ENCODE results near the gene WNT6.
A peak's percentile ranks its signal among the peaks of the same experiment; 100 is the strongest.

The WNT6 gene

GRCh38 chr2:218856167-218856895, 3.3 kb upstream of the WNT6 start:
- no peak overlapping the region for H3K4me3 ChIP-seq (replicated peaks in 1 of 2; ENCODE audit: low read depth in 2 of 2, low read length in 2 of 2)
- DNase-seq (ENCODE audit: low read depth in 2 of 2) = no peak
- TF ChIP-seq CTCF (IDR thresholded peaks at IDR 0.05; ENCODE audit: low read depth, low read length) = no peak

DNA sequence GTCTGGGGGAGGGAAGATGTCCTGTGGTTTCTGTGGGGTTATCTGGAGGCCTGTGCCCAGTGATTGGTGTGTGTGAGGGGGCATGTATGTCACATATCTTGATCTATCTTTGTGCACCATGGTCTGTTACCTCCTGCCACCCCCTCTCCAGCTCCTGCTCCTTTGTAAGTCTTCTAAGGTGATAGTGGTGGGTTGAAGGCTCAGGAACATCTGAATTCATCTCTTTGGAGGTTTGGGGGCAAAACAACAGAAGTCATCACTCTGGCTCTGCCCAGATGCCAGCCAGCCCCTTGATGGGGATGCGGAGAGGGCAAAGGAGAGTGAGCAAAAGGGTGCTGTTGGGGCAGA, 2.7 kb upstream of the WNT6 start:
- DNase-seq (ENCODE audit: low read depth in 2 of 2) = no peak
- no peak overlapping the region for H3K4me3 ChIP-seq (replicated peaks in 1 of 2; ENCODE audit: low read depth in 2 of 2, low read length in 2 of 2)
- no peak for TF ChIP-seq CTCF (IDR thresholded peaks at IDR 0.05; ENCODE audit: low read depth, low read length)

GRCh38 chr2:218857371-218858137, 2.1 kb upstream of the WNT6 start:
- H3K4me3 ChIP-seq (replicated peaks in 1 of 2; ENCODE audit: low read depth in 2 of 2, low read length in 2 of 2) = no peak overlapping the region
- peak in 1 of 2 donors; percentile 37 for DNase-seq (ENCODE audit: low read depth in 2 of 2)
- TF ChIP-seq CTCF (IDR thresholded peaks at IDR 0.05; ENCODE audit: low read depth, low read length) = no peak

DNA sequence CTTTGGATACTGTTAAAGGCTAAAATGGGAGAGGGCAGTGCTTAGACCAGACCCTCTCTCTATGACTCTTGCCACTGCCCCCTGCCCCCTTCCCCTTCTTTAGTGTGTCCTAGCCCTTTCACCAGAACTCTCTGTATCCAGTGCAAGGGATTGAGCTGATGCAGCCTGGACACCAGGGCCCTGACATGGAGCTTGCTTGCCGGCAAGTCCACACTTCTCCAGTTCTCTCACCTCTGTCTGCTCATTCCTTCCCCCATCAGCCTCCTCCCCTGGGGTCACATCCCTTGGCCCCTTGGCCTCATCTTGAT, 1.5 kb upstream of the WNT6 start:
- H3K4me3 ChIP-seq (replicated peaks in 1 of 2; ENCODE audit: low read depth in 2 of 2, low read length in 2 of 2) = no peak overlapping the region
- DNase-seq (ENCODE audit: low read depth in 2 of 2) = no peak
- TF ChIP-seq CTCF (IDR thresholded peaks at IDR 0.05; ENCODE audit: low read depth, low read length) = no peak

GRCh38 chr2:218858671-218859555, 692 bp upstream of the WNT6 start:
- H3K4me3 ChIP-seq (replicated peaks in 1 of 2; ENCODE audit: low read depth in 2 of 2, low read length in 2 of 2) = no peak overlapping the region
- DNase-seq (ENCODE audit: low read depth in 2 of 2) = no peak
- TF ChIP-seq CTCF (IDR thresholded peaks at IDR 0.05; ENCODE audit: low read depth, low read length) = no peak

DNA sequence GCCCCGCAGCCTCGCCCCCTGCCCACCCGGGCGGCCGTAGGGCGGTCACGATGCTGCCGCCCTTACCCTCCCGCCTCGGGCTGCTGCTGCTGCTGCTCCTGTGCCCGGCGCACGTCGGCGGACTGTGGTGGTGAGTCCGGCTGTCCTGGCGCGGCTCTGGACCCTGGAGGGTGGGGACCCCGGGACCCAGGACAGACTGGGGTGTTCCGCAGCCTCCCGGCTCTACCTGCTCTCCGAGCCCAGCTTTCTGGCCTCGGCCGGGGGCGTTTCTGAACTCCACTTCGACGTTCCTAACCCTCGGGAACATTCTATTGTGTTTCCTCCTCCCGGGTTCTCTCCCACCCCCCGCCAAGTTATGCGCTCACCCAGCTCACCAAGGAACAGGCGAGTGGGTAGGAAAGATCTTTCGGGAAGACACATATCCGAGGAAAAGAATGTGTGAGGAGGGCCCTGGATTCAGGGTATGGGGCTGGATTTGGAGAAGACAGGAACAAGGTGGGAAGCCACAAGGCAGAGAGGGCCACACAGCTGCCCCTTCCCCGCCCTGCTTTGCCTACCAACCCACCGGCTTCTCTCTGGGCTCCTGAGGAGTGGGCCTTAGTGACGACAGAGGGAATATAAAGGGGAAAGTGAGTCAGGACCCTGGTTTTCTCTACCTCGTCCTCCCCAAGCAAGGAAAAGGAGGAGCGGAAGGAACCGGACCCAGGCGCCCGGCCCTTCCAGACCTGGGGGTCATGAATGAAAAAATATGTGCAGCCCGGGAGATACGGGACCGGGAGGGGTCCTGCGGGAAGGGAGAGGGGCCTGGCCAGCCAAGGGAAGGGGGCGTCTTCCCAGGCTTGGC, 605 bp downstream of the WNT6 start:
- H3K4me3 ChIP-seq (replicated peaks in 1 of 2; ENCODE audit: low read depth in 2 of 2, low read length in 2 of 2) = no peak overlapping the region

More for the DNA sequence above, 605 bp downstream of the WNT6 start:
- no peak for TF ChIP-seq CTCF (IDR thresholded peaks at IDR 0.05; ENCODE audit: low read depth, low read length)
- no peak for DNase-seq (ENCODE audit: low read depth in 2 of 2)

Measured in cardiac fibroblast (primary cell).